RWPE2 (cell line): ENCODE results near the gene C17orf100.

ENCODE experiments used
- ATAC-seq: fragments of 200-7000 bp; cut with Tn5 transposase; 3 replicates; pipeline ENCODE4 v1.9.1; 2021; ENCODE audit warnings: low read depth
- DNase-seq: peaks from one replicate; pipeline ENCODE4 v3.0.0-alpha.2; 2020; ENCODE audit warnings: low spot score
- H3K27ac ChIP-seq: fragments of 450-650 bp; 2 replicates; pipeline ENCODE4 v1.5.1; 2017; ENCODE audit warnings: mild to moderate bottlenecking; ENCODE audit not compliant: poor library complexity, severe bottlenecking
- H3K27me3 ChIP-seq: fragments of 250-450 bp; sonication (Bioruptor Pico); 2 replicates; pipeline ENCODE4 v1.5.1; 2021; ENCODE audit warnings: mild to moderate bottlenecking, moderate library complexity; ENCODE audit not compliant: insufficient read depth, poor library complexity, severe bottlenecking
- H3K36me3 ChIP-seq: fragments of 250-450 bp; sonication (Bioruptor Pico); 2 replicates; pipeline ENCODE4 v1.5.1; 2020; ENCODE audit warnings: low read depth, mild to moderate bottlenecking, moderate library complexity
- H3K4me1 ChIP-seq: fragments of 250-450 bp; sonication (Bioruptor Pico); 2 replicates; pipeline ENCODE4 v1.5.1; 2021; ENCODE audit warnings: mild to moderate bottlenecking, moderate library complexity; ENCODE audit not compliant: insufficient read depth, poor library complexity, severe bottlenecking
- H3K4me3 ChIP-seq: fragments of 250-450 bp; sonication (Bioruptor Pico); 2 replicates; pipeline ENCODE4 v1.5.1; 2021; ENCODE audit warnings: mild to moderate bottlenecking, moderate library complexity; ENCODE audit not compliant: severe bottlenecking
- H3K9me3 ChIP-seq: fragments of 250-450 bp; sonication (Bioruptor Pico); 2 replicates; pipeline ENCODE4 v1.5.1; 2021; ENCODE audit warnings: mild to moderate bottlenecking, moderate library complexity; ENCODE audit not compliant: severe bottlenecking
- CTCF ChIP-seq: fragments of 450-650 bp; IDR thresholded peaks from one replicate; pipeline ENCODE4 v1.5.1; 2017; ENCODE audit warnings: mild to moderate bottlenecking, moderate library complexity; ENCODE audit not compliant: poor library complexity, severe bottlenecking

C17orf100 gene

DNA sequence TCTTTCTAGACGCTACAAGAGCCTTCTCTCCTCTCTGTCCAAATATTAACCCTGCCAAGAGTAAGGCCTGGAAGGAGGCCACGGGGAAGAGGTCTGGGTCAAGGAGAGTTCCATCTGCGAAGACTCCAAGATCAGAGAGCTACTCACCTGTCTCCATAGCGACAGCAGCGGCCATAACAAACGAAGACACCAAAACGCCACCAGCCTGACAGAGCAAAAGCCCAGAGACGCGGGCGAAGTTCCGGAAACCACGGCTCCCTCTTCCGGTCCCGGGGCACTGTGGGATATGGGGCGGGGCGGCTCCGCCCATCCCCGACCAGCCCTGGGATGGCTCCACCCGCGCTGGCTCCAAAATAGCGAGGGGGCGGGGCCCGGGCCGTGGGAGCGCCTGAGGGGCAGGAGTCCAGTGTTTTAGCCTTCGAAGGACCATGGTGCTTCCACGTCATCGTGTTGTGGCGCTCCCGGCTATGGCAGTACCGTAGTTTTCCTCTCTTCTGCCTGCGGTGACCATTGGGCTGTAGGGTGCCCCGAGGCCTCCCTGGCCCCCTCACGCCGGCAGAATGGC is at the start of gene C17orf100, which contains the start of gene MED31:
TSS of gene C17orf100 (plus strand) at position 409 of the 565 bp plus-strand sequence. CDS start at position 561, 152 bp downstream.
TSS of gene MED31 (minus strand) at position 252 of the 565 bp plus-strand sequence. CDS start at position 175, 77 bp downstream.
- peaks cover 36% of the 10 kb centered on the region for H3K36me3 ChIP-seq
- H3K27ac ChIP-seq = peak within 1 kb of the TSS; percentile 84
- no peaks in the 10 kb centered on the region for H3K27me3 ChIP-seq
- TF ChIP-seq CTCF = no peak
- H3K4me3 ChIP-seq = peak within 1 kb of the TSS; percentile 67
- peaks cover 27% of the 10 kb centered on the region for H3K4me1 ChIP-seq
- peak; percentile 75 for ATAC-seq
- H3K9me3 ChIP-seq = no peaks in the 10 kb centered on the region
- DNase-seq = peak; percentile 93

- DNase-seq = no peak
- peaks cover 91% of the 10 kb centered on the region for H3K36me3 ChIP-seq
- H3K27me3 ChIP-seq = no peaks in the 10 kb centered on the region
- H3K4me3 ChIP-seq = no peak overlapping the region
- no peak for TF ChIP-seq CTCF
- no peaks in the 10 kb centered on the region for H3K9me3 ChIP-seq
- H3K4me1 ChIP-seq = no peaks in the 10 kb centered on the region
- no peak overlapping the region for H3K27ac ChIP-seq
- no peak for ATAC-seq
These were observed 49.4 kb upstream of the C17orf100 start for GRCh38 chr17:6602141-6602540.

GRCh38 chr17:6603744-6604325 is 47.7 kb upstream of the C17orf100 start:
- H3K9me3 ChIP-seq = no peaks in the 10 kb centered on the region
- DNase-seq (no peak), ATAC-seq (no peak)
- no peak overlapping the region for H3K4me3 ChIP-seq
- H3K36me3 ChIP-seq = peaks cover 91% of the 10 kb centered on the region
- H3K4me1 ChIP-seq = peaks cover 8% of the 10 kb centered on the region
- H3K27ac ChIP-seq = no peak overlapping the region
- no peaks in the 10 kb centered on the region for H3K27me3 ChIP-seq
- TF ChIP-seq CTCF = no peak

DNA sequence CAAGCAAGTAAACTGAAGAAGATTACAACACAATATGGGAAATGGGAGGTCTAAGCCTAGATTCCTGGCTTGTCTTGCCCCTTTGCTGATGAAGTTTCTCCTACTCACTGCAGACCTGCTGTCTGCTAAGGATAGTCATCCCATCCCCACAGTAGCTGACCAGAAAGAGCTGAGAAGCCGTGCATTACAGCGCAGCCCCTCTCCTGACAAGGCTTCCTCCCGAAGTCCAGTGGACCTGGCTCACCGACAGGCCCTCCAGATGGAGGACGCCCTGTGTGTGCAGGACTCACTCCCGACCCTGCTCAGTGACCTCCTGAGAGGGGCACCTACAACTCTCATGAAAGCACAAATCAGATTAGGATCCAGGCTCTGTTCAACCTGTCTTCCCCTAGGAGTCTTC is 46.4 kb upstream of the C17orf100 start:
- Histone ChIP-seq H3K4me1 (peaks cover 10% of the 10 kb centered on the region), H3K4me3 (no peak overlapping the region), H3K9me3 (no peaks in the 10 kb centered on the region), H3K27ac (no peak overlapping the region), H3K36me3 (peaks cover 91% of the 10 kb centered on the region), H3K27me3 (no peaks in the 10 kb centered on the region)
- no peak for ATAC-seq
- no peak for TF ChIP-seq CTCF
- DNase-seq = no peak

- TF ChIP-seq CTCF = no peak
- Histone ChIP-seq H3K9me3 (no peaks in the 10 kb centered on the region), H3K4me3 (no peak overlapping the region), H3K4me1 (peaks cover 10% of the 10 kb centered on the region), H3K27ac (no peak overlapping the region), H3K36me3 (peaks cover 88% of the 10 kb centered on the region), H3K27me3 (no peaks in the 10 kb centered on the region)
- ATAC-seq (peak; percentile 85), DNase-seq (no peak)
These were observed 43.2 kb upstream of the C17orf100 start for GRCh38 chr17:6608321-6608720.
